ENCODE data around the gene LIN52.

The LIN52 gene

GRCh38 chr14:74084277-74085046, at the start of gene LIN52, which contains the start of gene ALDH6A1:
LIN52 (plus strand) TSS chr14:74084956; CDS start chr14:74084975, 19 bp downstream.
ALDH6A1 (minus strand) TSS chr14:74084453; CDS start chr14:74084394, 59 bp downstream.
- no peak; the same call in 1 of the 2 replicates for TF ChIP-seq CTCF (conservative IDR thresholded peaks at IDR 0.05)
- peak within 1 kb of the TSS; percentile 73 for H3K27ac ChIP-seq

- TF ChIP-seq CTCF (conservative IDR thresholded peaks at IDR 0.05) = no peak
- no peak overlapping the region for H3K27ac ChIP-seq
Measured at GRCh38 chr14:74035556-74035955, 49.2 kb upstream of the LIN52 start.

GRCh38 chr14:74038020-74038859, 46.5 kb upstream of the LIN52 start:
- H3K27ac ChIP-seq = no peak overlapping the region
- TF ChIP-seq CTCF (conservative IDR thresholded peaks at IDR 0.05) = peak; percentile 75

- TF ChIP-seq CTCF (conservative IDR thresholded peaks at IDR 0.05) = no peak
- no peak overlapping the region for H3K27ac ChIP-seq
Measured at GRCh38 chr14:74042296-74042695, 42.5 kb upstream of the LIN52 start.

GRCh38 chr14:74045522-74045921, 39.2 kb upstream of the LIN52 start:
- no peak for TF ChIP-seq CTCF (conservative IDR thresholded peaks at IDR 0.05)

GRCh38 chr14:74048281-74048680, 36.5 kb upstream of the LIN52 start:
- H3K27ac ChIP-seq = no peak overlapping the region
- TF ChIP-seq CTCF (conservative IDR thresholded peaks at IDR 0.05) = no peak

More at GRCh38 chr14:74045522-74045921, 39.2 kb upstream of the LIN52 start:
- no peak overlapping the region for H3K27ac ChIP-seq

GRCh38 chr14:74049876-74050495, 34.8 kb upstream of the LIN52 start:
- TF ChIP-seq CTCF (conservative IDR thresholded peaks at IDR 0.05) = no peak
- H3K27ac ChIP-seq = no peak overlapping the region

Measured in VCaP (cell line).